Astrocyte of the spinal cord (primary cell): ENCODE measurements around the gene PRKCE.

ENCODE experiments used
- DNase-seq: peaks from one replicate; pipeline ENCODE4 v3.0.0; 2011; ENCODE audit warnings: low read depth, low spot score
- H3K4me3 ChIP-seq: 2 replicates; pipeline ENCODE4 v1.5.1; 2011; ENCODE audit warnings: low read depth, mild to moderate bottlenecking, low read length, moderate library complexity
- CTCF ChIP-seq: IDR thresholded peaks from 2 replicates; pipeline ENCODE4 v1.5.1; 2012; ENCODE audit warnings: low read depth, mild to moderate bottlenecking, low read length, inconsistent platforms
- in situ Hi-C: cut with HindIII; loops from 2 replicates; pipeline ENCODE4 v1.10.0; 2017; ENCODE audit warnings: low sequenced_read_pairs

Gene PRKCE

GRCh38 chr2:46162329-46163097, 511.0 kb downstream of the PRKCE start:
- no peak overlapping the region for H3K4me3 ChIP-seq
- DNase-seq = no peak
- in situ Hi-C loops = no loop called here
- TF ChIP-seq CTCF = no peak

DNA sequence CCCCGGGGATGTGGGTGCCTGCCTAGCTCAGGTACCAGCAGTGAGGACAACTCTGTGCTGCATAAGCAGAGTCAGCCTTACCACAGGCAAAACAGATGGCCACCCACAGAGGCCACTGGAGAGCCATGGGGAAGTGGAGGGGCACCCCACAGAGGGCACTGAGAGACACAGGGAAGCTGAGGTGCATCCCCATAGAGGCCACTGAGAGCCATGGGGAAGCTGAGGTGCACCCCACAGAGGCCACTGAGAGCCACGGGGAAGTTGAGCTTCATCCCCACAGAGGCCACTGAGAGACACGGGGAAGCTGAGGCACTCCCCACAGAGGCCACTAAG, 511.6 kb downstream of the PRKCE start:
- no peak overlapping the region for H3K4me3 ChIP-seq
- TF ChIP-seq CTCF = no peak
- in situ Hi-C loops = no loop called here
- DNase-seq = no peak

GRCh38 chr2:46163804-46164528, 512.5 kb downstream of the PRKCE start:
- no peak for TF ChIP-seq CTCF
- DNase-seq = no peak
- in situ Hi-C loops = no loop called here
- H3K4me3 ChIP-seq = no peak overlapping the region

- in situ Hi-C loops = no loop called here
- TF ChIP-seq CTCF = no peak
- peak; percentile 93 for DNase-seq
- no peak overlapping the region for H3K4me3 ChIP-seq
Measured at GRCh38 chr2:46164529-46165301, 513.2 kb downstream of the PRKCE start.

DNA sequence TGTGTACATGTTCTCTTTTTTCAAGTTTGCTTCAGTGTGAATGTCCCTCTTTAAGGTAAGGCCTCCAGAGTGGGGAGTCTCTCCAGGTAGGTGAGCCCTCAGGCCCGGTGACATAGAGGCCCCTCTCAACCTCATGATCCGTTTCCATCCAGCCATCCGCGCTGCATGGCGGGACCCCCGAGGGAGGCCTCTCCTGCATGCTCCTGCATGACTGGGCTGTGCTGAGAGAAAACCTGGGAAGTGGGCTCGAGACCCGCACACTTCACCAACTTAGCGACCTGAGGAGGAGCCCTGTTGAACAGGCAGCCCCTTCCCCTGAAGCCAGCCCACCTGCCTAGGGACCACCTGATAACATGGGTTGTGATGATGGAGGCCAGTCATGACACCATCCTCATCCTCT, 514.4 kb downstream of the PRKCE start:
- in situ Hi-C loops = no loop called here
- H3K4me3 ChIP-seq = no peak overlapping the region
- TF ChIP-seq CTCF = no peak
- DNase-seq = no peak

- in situ Hi-C loops = no loop called here
- DNase-seq = no peak
- no peak for TF ChIP-seq CTCF
- H3K4me3 ChIP-seq = no peak overlapping the region
Measured at GRCh38 chr2:46167406-46167805, 515.9 kb downstream of the PRKCE start.
